ENCODE results near the gene SPDYE6. TPM values are rescaled to one million over a fixed set of nuclear protein-coding genes. Genes with fewer than 3 reads are reported as not detected.
"Not testable (repeated sequence)": the region's sequence is repeated elsewhere in the genome, so short reads cannot be mapped to it uniquely, and the experiment has no call there.

SPDYE6 gene
- total RNA-seq, 2 donors from 2014 or later: not detected

DNA sequence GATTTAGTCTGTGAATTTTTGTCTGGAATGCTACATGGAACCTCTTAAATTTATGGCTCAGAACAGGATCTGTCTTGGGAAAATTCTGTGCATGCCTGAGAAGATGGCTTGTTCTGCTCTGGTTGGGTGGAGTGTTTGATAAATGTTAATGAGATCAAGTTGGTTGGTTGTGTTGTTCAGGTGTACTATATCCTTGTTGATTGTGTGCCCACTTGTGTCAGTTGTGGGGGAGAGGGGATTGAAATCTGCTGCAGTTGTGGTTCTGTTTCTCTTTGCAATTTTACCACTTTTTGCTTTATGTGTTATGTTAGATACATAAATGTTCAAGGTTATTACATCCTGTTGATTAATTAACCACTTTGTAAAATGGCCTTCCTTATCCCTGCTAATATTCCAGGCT is 13.8 kb upstream of the SPDYE6 start:
- DNase-seq (ENCODE audit: low spot score); intact Hi-C loops (cut with DNase I): not testable (repeated sequence)

- intact Hi-C loops (cut with DNase I); DNase-seq (ENCODE audit: low spot score): not testable (repeated sequence)
Measured at GRCh38 chr7:102365390-102365789, 9.1 kb upstream of the SPDYE6 start.

DNA sequence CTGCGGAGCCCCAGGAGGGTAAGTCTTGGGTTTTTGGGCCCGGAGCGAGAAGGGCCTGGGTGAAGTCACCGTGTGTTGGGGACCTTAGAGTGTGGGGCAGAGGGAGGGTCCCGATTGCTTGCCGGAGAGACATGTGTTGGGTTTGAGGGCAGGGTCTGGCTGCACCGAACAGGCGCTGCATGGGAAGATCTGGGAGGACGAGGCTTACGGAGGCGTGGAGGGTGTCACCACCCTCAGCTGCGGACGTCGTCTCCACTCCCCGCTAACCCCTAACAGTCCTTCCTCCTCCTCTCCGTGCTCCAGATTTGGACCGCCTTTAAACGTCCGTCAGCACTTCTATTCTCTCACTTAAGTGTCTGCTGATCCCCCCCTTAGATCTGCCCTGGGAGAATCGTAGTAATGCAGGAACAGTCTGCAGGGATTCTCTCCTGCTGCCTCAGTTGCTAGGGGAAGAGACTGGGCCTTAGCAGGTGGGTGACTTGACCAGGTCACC is 8.2 kb upstream of the SPDYE6 start:
- intact Hi-C loops (cut with DNase I); DNase-seq (ENCODE audit: low spot score): not testable (repeated sequence)

GRCh38 chr7:102363549-102364393 is 7.5 kb upstream of the SPDYE6 start:
- DNase-seq (ENCODE audit: low spot score): peak; percentile 99
- intact Hi-C loops (cut with DNase I): not testable (repeated sequence)

DNA sequence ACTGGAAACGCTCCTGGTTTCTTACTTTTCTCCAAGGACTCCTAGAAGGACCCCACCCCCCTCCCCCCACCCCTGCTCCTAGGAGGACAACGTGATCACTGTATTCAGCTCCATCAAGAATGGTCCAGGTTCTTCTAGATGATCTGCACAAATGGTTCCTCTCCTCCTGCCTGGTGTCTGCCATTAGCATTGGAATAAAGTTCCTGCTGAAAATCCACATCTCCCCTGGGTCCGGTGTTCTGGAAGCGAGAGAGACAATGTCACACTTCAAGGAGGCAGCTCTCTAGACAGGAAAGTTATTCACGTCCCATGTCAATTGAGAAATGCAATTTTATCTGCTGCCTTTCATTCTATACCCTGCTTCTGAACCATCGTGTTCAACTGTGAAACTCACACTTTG is 9.3 kb downstream of the SPDYE6 start:
- intact Hi-C loops (cut with DNase I); DNase-seq (ENCODE audit: low spot score): not testable (repeated sequence)

DNA sequence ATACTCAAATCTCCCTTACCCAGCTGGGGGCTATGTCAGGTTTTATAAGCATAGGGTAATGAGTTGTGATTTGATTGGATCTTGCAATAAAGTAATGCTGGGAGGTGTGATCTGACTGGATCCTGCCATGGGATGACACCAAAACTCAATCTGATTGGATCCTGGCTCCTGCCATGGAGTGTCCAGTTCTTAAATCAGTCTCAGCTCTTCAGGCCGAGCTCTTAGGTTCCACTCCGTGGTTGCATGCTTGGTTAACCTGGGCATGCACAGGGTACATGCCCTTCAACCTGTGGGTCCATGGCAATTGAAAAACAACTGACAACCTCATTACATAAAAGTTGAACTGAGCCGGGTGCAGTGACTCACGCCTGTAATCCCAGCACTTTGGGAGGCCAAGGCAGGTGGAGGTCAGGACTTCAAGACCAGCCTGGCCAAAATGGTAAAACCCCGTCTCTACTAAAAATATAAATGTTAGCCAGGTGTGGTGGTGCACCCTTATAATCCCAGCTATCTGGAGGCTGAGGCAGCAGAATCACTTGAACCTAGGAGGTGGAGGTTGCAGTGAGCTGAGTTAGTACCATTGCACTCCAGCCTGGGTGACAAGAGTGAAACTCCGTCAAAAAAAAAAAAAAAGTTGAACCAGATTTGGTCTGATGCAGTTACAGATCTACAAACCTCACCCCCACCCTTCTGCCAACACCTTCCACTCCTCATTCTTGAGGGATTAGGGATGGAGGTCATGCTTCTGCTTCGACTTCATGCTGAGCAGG is 15.5 kb downstream of the SPDYE6 start:
- intact Hi-C loops (cut with DNase I); DNase-seq (ENCODE audit: low spot score): not testable (repeated sequence)

GRCh38 chr7:102337420-102337819 is 18.8 kb downstream of the SPDYE6 start:
- intact Hi-C loops (cut with DNase I); DNase-seq (ENCODE audit: low spot score): not testable (repeated sequence)

GRCh38 chr7:102337002-102337401 is 19.2 kb downstream of the SPDYE6 start:
- DNase-seq (ENCODE audit: low spot score); intact Hi-C loops (cut with DNase I): not testable (repeated sequence)

DNA sequence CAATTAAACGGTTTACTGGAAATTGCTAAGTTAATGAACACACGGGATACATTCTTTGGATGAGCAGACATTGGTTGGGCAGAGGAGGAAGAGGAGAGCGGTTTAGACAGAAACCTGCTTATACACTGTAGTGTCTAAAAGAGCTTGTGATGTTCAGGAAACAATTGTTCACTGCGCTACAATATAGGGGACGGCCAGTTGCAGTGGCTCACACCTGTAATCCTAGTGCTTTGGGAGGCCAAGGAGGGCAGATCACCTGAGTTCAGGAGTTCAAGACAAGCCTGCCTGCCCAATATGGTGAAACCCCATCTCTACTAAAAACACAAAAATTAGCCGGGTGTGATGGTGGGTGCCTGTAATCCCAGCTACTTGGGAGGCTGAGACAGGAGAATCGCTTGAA is 20.7 kb downstream of the SPDYE6 start:
- intact Hi-C loops (cut with DNase I); DNase-seq (ENCODE audit: low spot score): not testable (repeated sequence)

- not testable (repeated sequence) for DNase-seq (ENCODE audit: low spot score)
- intact Hi-C loops (cut with DNase I): loop anchor here in 1 of 2 donors (5.0 kb wide), 1 partner anchor 1794 kb away; the partner anchor contains the start of gene AGFG2
Measured at GRCh38 chr7:102330666-102331460, 25.4 kb downstream of the SPDYE6 start.

DNA sequence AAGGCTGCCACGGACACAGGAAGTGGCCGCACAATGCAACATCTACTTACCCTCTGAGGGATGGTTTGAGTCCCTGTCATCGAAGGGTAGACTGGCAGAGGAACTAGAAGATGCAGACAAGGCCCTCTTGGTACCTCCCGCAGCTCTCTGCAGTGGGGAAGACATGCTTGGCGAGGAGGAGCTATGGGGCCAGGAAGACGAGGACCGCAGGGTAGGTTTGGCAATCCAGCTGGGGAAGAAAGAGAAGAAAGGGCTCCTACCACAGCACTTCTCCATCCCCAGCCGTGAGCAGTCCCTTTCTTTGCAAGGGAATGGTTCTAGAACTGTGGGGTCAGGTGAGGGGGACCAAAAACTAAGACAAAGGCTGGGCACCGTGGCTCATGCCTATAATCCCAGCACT is 26.9 kb downstream of the SPDYE6 start:
- DNase-seq (ENCODE audit: low spot score); intact Hi-C loops (cut with DNase I): not testable (repeated sequence)

- intact Hi-C loops (cut with DNase I): not testable (repeated sequence)
Measured at GRCh38 chr7:102328863-102329262, 27.4 kb downstream of the SPDYE6 start.

DNA sequence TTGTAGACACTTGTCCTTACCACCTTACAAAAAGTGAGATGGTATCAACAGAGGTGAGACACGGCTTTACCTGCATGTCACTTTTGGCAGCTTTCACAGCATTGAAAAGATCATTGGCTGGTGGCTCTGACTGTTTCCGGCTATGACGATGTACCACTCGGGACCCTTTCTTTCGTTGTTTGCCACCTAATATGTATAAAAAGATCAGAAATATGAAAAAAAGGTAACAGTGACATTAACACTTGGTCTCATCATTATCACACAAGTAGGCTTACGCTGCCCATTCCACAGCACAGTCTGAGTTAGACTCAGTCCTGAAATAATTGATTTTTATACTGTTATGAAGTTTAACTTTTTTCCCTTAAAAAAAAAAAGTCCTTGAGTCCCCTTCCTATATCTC is 29.1 kb downstream of the SPDYE6 start:
- intact Hi-C loops (cut with DNase I); DNase-seq (ENCODE audit: low spot score): not testable (repeated sequence)

More at GRCh38 chr7:102328863-102329262, 27.4 kb downstream of the SPDYE6 start:
- not testable (repeated sequence) for DNase-seq (ENCODE audit: low spot score)

- no peak for DNase-seq (ENCODE audit: low spot score)
- intact Hi-C loops (cut with DNase I): no loop called here
Measured at GRCh38 chr7:102326157-102326889, 29.9 kb downstream of the SPDYE6 start.

GRCh38 chr7:102325106-102325505 is 31.1 kb downstream of the SPDYE6 start:
- DNase-seq (ENCODE audit: low spot score); intact Hi-C loops (cut with DNase I): not testable (repeated sequence)

GRCh38 chr7:102323914-102324195 is 32.4 kb downstream of the SPDYE6 start:
- intact Hi-C loops (cut with DNase I): no loop called here
- DNase-seq (ENCODE audit: low spot score): no peak

DNA sequence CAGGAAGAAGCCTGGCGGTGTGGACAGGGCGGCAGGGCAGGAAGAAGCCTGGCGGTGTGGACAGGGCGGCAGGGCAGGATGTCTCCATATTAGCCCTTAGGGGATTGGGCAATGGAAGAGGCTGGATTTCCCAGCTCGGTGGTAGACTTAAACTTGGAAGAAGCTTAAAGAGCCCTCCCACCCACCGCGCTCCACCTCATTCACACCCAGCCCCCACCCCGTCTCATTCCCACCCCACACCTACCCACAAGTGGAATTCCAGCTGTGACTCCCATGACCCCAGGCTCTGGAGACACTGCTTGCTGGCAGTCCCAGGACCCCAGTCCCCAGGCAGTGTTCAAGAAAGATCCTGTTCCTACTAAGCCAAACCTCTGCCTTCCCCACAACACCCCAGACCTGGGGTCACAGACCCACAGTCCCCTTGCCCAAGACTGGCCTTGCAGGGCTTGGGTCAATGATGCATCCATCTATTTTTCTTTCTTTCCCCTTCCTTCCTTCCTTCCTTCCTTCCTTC is 34.0 kb downstream of the SPDYE6 start:
- DNase-seq (ENCODE audit: low spot score): no peak
- intact Hi-C loops (cut with DNase I): no loop called here

GRCh38 chr7:102321351-102322201 is 34.7 kb downstream of the SPDYE6 start:
- DNase-seq (ENCODE audit: low spot score): no peak
- intact Hi-C loops (cut with DNase I): no loop called here

All from posterior vena cava (tissue), 2 donors.